ENCODE results near the gene CFAP221. TPM values are rescaled to one million over a fixed set of nuclear protein-coding genes. Genes with fewer than 3 reads are reported as not detected.

CFAP221 gene
- polyA plus RNA-seq, 4 donors: 18.6 to 36.9 (median 24.9) TPM

DNA sequence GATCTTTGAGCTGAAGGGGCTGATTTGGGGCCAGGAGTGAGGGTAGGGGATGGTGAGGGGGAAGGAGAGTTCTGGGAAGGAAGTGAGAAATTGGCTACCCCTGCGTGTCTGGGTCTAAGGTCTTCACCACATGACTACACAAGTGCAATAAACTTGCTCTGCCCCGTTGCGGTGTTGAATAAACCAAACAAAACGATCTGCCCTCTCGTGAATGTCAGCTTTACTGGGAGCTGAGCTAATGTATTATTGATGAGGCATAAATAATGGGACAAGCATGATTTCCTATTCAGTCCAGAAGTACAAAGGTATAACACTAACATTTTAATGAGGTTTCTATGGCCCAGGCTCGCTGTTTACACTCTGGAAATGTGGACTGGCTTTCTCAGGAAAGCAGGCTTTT is 8.0 kb upstream of the CFAP221 start:
- no peak for DNase-seq (ENCODE audit: low read depth in 4 of 4, low spot score in 2 of 4)

GRCh38 chr2:119536707-119537106 is 7.5 kb upstream of the CFAP221 start:
- DNase-seq (ENCODE audit: low read depth in 4 of 4, low spot score in 2 of 4): no peak

DNA sequence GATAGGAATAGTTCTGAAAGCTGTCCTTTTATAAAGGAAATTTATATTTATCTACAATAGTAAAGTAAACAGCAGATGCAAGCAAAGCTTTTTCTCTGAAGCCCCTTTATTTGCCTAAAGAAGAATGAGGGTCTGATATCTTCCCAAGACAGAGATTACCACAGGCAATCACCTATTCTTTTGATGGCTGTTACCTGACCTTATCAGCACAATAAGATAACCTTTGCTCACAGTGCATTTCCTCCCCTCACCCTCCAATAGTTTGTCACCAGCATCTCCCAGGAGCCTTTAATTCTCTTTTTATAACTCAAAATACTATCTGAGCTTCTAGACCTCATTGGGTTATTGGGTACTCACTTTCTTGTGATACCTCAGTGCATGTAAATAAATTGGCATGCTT is 6.5 kb upstream of the CFAP221 start:
- no peak for DNase-seq (ENCODE audit: low read depth in 4 of 4, low spot score in 2 of 4)

GRCh38 chr2:119541476-119541875 is 2.8 kb upstream of the CFAP221 start:
- DNase-seq (ENCODE audit: low read depth in 4 of 4, low spot score in 2 of 4): no peak

DNA sequence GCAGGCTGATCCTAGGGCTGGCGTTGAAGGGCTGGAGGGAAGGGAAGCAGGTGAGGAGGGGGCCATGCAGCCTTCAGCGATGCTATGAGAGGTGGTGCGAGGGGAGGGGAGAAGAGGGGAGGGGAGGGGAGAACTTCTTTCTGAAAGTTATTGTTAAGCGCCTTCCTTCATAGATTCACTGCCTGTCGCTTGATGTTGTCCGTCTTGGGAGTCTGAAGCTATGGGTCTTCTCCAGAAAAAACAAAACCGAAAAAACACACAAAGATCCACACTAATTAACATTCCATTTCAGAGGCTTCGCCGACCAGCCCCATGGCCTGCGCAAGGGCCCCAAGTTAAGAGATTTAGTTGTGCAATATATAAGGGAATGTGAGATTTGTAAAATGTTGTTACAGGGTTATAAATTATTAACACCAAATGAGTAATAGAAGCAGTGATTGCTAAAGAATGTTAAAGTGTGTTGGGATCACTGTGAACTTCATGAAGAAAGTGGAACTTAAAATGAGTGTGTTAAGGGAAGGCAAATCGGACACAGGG is 758 bp downstream of the CFAP221 start:
- no peak for DNase-seq (ENCODE audit: low read depth in 4 of 4, low spot score in 2 of 4)

GRCh38 chr2:119545754-119546446 is 1.7 kb downstream of the CFAP221 start:
- DNase-seq (ENCODE audit: low read depth in 4 of 4, low spot score in 2 of 4): no peak

GRCh38 chr2:119546447-119546767 is 2.2 kb downstream of the CFAP221 start:
- no peak for DNase-seq (ENCODE audit: low read depth in 4 of 4, low spot score in 2 of 4)

- DNase-seq (ENCODE audit: low read depth in 4 of 4, low spot score in 2 of 4): no peak
Measured at GRCh38 chr2:119548516-119549120, 4.4 kb downstream of the CFAP221 start.

DNA sequence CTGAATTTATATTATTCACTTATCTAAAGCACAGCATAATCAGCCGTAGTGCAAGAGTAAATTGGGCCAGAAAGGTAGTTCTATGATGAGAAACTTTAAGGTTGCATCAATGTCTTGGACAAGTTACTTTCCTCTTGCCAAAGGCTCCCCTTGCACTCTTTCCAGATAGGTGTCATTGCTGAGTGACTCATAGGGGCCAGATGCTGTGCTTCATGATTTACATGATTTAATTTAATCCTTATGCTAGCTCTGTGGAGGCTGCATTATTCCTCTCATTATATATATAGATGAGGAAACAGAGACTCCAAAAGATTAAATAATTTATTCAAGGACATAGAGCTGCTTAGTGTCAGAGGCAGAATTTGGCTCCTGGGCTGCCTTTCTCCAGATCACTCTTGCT is 5.0 kb downstream of the CFAP221 start:
- no peak for DNase-seq (ENCODE audit: low read depth in 4 of 4, low spot score in 2 of 4)

- no peak for DNase-seq (ENCODE audit: low read depth in 4 of 4, low spot score in 2 of 4)
Measured at GRCh38 chr2:119550346-119550745, 6.1 kb downstream of the CFAP221 start.

GRCh38 chr2:119550856-119551255 is 6.6 kb downstream of the CFAP221 start:
- DNase-seq (ENCODE audit: low read depth in 4 of 4, low spot score in 2 of 4): no peak

- DNase-seq (ENCODE audit: low read depth in 4 of 4, low spot score in 2 of 4): no peak
Measured at GRCh38 chr2:119552902-119553301, 8.7 kb downstream of the CFAP221 start.

DNA sequence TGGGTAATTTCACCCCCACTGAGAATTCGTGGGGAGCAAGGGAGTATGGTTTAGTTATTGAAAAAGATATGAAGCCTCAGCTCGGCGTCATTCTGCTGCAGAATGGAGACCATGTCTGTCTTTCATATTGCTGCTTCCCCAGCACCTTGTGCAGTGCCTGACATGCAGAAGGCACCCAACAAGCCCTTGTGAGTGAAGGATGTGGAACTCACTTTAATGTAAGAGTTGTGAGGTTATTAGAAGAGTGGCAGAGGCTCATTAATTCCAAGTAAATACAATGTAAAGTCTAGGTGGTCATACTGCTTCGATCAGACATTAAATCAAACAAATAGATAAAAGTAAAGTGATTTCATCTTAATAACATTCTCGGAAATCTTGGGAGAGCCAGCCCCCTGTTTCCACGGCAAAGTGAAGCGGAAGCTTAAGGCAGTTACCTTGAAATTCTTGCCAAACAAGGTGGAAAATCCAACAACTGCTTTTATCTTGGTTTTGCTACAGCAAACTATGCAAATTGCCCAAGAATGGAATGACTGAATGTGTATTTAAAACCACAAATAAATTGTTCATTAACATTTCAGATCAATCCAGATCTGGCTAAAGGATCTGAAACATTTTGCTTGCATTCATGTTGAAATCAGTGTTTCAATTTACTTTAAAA is 9.6 kb downstream of the CFAP221 start:
- DNase-seq (ENCODE audit: low read depth in 4 of 4, low spot score in 2 of 4): no peak

- no peak for DNase-seq (ENCODE audit: low read depth in 4 of 4, low spot score in 2 of 4)
Measured at GRCh38 chr2:119565481-119565880, 21.2 kb downstream of the CFAP221 start.

GRCh38 chr2:119567292-119567691 is 23.0 kb downstream of the CFAP221 start:
- no peak for DNase-seq (ENCODE audit: low read depth in 4 of 4, low spot score in 2 of 4)

DNA sequence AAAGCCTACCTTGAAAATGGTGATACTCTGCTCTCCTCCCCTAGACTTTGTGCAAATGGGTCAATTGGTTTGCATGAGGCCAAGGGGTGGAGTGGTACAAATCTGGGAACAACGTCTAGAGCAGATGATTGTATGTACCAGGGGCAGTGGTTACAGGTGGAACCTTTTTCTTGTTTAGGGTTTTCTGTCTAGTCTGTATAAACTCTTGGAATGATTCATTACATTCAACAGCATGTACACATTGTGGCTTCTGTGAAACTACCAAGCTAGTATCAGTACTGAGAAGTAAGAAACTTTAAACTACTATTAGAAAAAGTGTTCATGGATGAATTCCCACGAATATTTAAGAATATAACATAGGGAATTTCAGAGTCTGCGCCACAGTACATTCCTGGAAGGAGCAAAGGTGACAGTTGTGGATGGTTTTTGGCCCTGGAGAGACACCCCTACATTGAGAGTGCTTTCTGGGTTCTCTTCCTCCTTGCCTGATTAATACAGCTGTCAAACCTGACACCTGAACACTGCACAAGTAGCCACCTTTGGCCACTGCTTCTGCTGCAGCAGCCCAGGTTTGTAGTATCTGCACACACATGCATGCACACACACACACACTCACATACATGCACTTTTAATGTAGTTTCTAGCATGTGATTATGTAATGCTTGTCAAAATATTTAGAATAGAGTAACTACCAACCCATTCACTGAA is 30.0 kb downstream of the CFAP221 start:
- no peak for DNase-seq (ENCODE audit: low read depth in 4 of 4, low spot score in 2 of 4)

GRCh38 chr2:119574864-119575263 is 30.6 kb downstream of the CFAP221 start:
- no peak for DNase-seq (ENCODE audit: low read depth in 4 of 4, low spot score in 2 of 4)

GRCh38 chr2:119575439-119575838 is 31.2 kb downstream of the CFAP221 start:
- DNase-seq (ENCODE audit: low read depth in 4 of 4, low spot score in 2 of 4): no peak

- no peak for DNase-seq (ENCODE audit: low read depth in 4 of 4, low spot score in 2 of 4)
Measured at GRCh38 chr2:119579424-119580295, 35.4 kb downstream of the CFAP221 start.

DNA sequence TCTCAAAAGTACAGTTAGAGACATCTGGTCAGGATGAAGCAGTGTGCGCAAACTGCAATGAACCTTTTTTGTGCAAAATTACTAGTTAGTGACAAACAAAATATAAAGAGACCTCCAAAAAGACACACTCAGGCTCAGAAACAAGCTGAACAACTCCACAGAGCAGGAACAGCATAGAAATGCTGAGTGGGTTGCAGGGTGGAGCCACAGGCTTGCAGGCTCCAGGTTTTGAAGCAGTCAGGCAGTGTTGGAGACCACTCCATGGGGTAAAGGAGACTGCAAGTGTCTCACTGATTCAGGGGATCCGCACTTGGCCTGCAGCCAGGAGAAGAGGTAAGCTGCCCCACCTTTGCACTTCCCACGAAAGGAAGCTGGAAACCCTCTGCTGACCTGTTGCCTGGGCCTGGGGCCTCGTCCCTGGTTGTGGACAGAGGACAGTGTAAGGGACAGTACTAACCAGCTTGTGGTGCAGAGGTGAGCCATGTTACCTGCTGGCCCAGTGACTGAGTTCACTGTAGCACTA is 36.4 kb downstream of the CFAP221 start:
- DNase-seq (ENCODE audit: low read depth in 4 of 4, low spot score in 2 of 4): no peak
